Measurements from ENCODE around the gene SYCE3. TPM values are rescaled to one million over a fixed set of nuclear protein-coding genes. Genes with fewer than 3 reads are reported as not detected.
"Not testable (repeated sequence)": the region's sequence is repeated elsewhere in the genome, so short reads cannot be mapped to it uniquely, and the experiment has no call there.

SYCE3 gene
- total RNA-seq, 1 donor, result not detected

DNA sequence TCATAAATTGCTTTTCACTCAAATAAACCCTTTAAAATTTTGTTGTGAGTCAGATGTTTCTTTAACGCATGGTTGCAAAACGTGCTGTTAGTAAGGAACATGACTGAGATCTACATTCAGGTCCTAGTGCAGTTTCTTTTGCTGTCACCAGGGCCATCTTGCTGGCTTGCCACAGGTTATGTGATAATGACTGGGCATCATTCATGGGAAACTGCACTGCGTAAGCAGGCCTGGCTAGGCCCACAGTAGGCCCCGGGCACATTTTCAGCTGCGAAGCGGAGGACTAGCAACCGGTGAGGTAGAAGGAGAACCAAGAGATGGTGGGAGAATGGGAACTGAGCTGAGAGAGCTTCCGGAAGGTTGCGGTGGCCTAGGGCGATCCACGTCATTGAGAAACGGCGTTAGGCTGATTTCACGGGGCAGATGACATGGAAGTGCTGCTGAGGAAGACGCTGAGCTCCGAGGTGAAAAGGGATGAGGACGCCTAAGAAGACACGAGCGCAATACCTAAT lies 20.2 kb downstream of the SYCE3 start:
- TF ChIP-seq, protein P1, sequence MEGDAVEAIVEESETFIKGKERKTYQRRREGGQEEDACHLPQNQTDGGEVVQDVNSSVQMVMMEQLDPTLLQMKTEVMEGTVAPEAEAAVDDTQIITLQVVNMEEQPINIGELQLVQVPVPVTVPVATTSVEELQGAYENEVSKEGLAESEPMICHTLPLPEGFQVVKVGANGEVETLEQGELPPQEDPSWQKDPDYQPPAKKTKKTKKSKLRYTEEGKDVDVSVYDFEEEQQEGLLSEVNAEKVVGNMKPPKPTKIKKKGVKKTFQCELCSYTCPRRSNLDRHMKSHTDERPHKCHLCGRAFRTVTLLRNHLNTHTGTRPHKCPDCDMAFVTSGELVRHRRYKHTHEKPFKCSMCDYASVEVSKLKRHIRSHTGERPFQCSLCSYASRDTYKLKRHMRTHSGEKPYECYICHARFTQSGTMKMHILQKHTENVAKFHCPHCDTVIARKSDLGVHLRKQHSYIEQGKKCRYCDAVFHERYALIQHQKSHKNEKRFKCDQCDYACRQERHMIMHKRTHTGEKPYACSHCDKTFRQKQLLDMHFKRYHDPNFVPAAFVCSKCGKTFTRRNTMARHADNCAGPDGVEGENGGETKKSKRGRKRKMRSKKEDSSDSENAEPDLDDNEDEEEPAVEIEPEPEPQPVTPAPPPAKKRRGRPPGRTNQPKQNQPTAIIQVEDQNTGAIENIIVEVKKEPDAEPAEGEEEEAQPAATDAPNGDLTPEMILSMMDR (IDR thresholded peaks at IDR 0.05; ENCODE audit: extremely low read depth, low read depth, low read length), result no peak
- H3K9me3 ChIP-seq (ENCODE audit: low read depth, low read length), result no peaks in the 10 kb centered on the region
- H3K36me3 ChIP-seq (ENCODE audit: insufficient read depth, low read length), result no peaks in the 10 kb centered on the region
- no peak overlapping the region for H2AFZ ChIP-seq (ENCODE audit: low read length)
- no peak overlapping the region for H3K4me2 ChIP-seq (ENCODE audit: insufficient read depth, low read length)
- peaks cover 31% of the 10 kb centered on the region for H3K27me3 ChIP-seq (ENCODE audit: insufficient read depth, low read length)
- no peak overlapping the region for H3K27ac ChIP-seq (ENCODE audit: low read depth, low read length)
- no peaks in the 10 kb centered on the region for H4K20me1 ChIP-seq (ENCODE audit: insufficient read depth, low read length)
- peak; percentile 88 for DNase-seq (ENCODE audit: insufficient read length, low spot score, missing footprints)
- peaks cover 23% of the 10 kb centered on the region for H3K4me1 ChIP-seq (ENCODE audit: insufficient read depth, low read length)
- H3K4me3 ChIP-seq (ENCODE audit: insufficient read depth, low read length), result no peak overlapping the region
- H3K79me2 ChIP-seq (ENCODE audit: insufficient read depth, low read length), result no peaks in the 10 kb centered on the region

DNA sequence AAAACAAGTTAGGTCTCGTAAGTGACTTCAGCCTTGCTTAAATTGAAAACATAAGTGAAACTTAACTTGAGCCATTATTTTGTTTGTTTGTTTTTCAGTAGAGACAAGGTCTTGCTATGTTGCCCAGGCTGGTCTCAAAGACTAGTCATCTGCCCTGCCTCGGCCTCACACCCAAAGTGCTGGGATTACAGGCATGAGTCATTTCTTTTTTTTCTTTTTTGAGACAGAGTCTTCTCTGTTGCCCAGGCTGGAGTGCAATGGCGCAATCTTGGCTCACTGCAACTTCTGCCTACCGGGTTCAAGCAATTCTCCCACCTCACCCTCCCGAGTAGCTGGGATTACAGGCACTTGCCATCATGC lies 21.1 kb downstream of the SYCE3 start:
- peaks cover 23% of the 10 kb centered on the region for H3K4me1 ChIP-seq (ENCODE audit: insufficient read depth, low read length)
- H3K27me3 ChIP-seq (ENCODE audit: insufficient read depth, low read length), result peaks cover 22% of the 10 kb centered on the region
- DNase-seq (ENCODE audit: insufficient read length, low spot score, missing footprints), result peak; percentile 94
- H3K27ac ChIP-seq (ENCODE audit: low read depth, low read length), result peak overlapping the region; percentile 17
- H3K79me2 ChIP-seq (ENCODE audit: insufficient read depth, low read length); H4K20me1 ChIP-seq (ENCODE audit: insufficient read depth, low read length); H3K4me3 ChIP-seq (ENCODE audit: insufficient read depth, low read length); H3K9me3 ChIP-seq (ENCODE audit: low read depth, low read length); H2AFZ ChIP-seq (ENCODE audit: low read length); H3K4me2 ChIP-seq (ENCODE audit: insufficient read depth, low read length); H3K36me3 ChIP-seq (ENCODE audit: insufficient read depth, low read length): not testable (repeated sequence)

DNA sequence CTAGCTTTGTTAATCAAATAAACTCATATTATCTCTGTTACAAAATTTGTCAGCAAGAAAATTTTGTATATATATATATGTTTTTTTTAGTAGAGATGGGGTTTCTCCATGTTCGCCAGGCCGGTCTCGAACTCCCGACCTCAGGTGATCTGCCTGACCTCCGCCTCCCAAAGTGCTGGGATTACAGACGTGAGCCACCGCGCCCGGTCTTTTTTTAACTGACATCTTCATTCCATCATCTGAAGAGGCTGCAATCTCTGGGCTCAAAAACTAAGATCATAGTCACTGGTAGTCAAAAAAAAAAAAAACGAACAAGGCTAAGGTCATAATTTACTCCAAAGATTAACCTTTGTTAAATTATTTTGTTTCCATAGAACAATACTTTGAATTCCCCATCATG lies 22.3 kb downstream of the SYCE3 start:
- no peaks in the 10 kb centered on the region for H4K20me1 ChIP-seq (ENCODE audit: insufficient read depth, low read length)
- H3K79me2 ChIP-seq (ENCODE audit: insufficient read depth, low read length), result no peaks in the 10 kb centered on the region
- DNase-seq (ENCODE audit: insufficient read length, low spot score, missing footprints), result no peak
- TF ChIP-seq, protein P1 (IDR thresholded peaks at IDR 0.05; ENCODE audit: extremely low read depth, low read depth, low read length), result no peak
- no peak overlapping the region for H2AFZ ChIP-seq (ENCODE audit: low read length)
- no peak overlapping the region for H3K4me2 ChIP-seq (ENCODE audit: insufficient read depth, low read length)
- peaks cover 10% of the 10 kb centered on the region for H3K27me3 ChIP-seq (ENCODE audit: insufficient read depth, low read length)
- no peak overlapping the region for H3K4me3 ChIP-seq (ENCODE audit: insufficient read depth, low read length)
- no peaks in the 10 kb centered on the region for H3K9me3 ChIP-seq (ENCODE audit: low read depth, low read length)
- H3K36me3 ChIP-seq (ENCODE audit: insufficient read depth, low read length), result no peaks in the 10 kb centered on the region
- H3K4me1 ChIP-seq (ENCODE audit: insufficient read depth, low read length), result peaks cover 23% of the 10 kb centered on the region
- peak overlapping the region; percentile 96 for H3K27ac ChIP-seq (ENCODE audit: low read depth, low read length)

DNA sequence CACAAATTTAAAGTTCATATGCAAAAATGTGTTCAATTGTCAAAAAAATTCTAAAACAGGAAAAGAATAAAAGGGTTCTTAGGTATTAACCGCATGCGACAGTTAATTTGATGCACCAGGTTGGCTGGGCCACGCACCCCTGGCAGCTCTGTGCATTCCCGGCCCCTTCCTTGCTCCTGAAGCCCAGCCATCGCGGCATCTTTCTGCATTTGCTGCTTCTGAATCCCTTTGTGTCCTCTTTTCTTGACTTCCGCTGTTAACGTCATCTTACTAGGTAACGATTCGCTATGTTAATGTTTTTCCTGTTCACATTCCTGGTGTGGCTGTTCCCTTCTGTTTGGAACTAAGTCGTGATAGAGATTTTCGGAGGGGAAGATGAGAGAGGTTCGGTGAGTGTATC lies 25.0 kb downstream of the SYCE3 start:
- no peaks in the 10 kb centered on the region for H3K9me3 ChIP-seq (ENCODE audit: low read depth, low read length)
- no peak overlapping the region for H3K4me3 ChIP-seq (ENCODE audit: insufficient read depth, low read length)
- peaks cover 27% of the 10 kb centered on the region for H3K4me1 ChIP-seq (ENCODE audit: insufficient read depth, low read length)
- H3K79me2 ChIP-seq (ENCODE audit: insufficient read depth, low read length), result no peaks in the 10 kb centered on the region
- H3K27me3 ChIP-seq (ENCODE audit: insufficient read depth, low read length), result no peaks in the 10 kb centered on the region
- H4K20me1 ChIP-seq (ENCODE audit: insufficient read depth, low read length), result no peaks in the 10 kb centered on the region
- no peaks in the 10 kb centered on the region for H3K36me3 ChIP-seq (ENCODE audit: insufficient read depth, low read length)
- TF ChIP-seq, protein P1 (IDR thresholded peaks at IDR 0.05; ENCODE audit: extremely low read depth, low read depth, low read length), result no peak
- no peak overlapping the region for H3K4me2 ChIP-seq (ENCODE audit: insufficient read depth, low read length)
- no peak overlapping the region for H3K27ac ChIP-seq (ENCODE audit: low read depth, low read length)
- peak; percentile 42 for DNase-seq (ENCODE audit: insufficient read length, low spot score, missing footprints)
- H2AFZ ChIP-seq (ENCODE audit: low read length), result no peak overlapping the region
